Activated T-helper 17 cell treated with anti-CD3 and anti-CD28 coated beads, Interleukin-2, amount 50 U/mL, for 72 hours (primary cell): ENCODE measurements around the gene SNRPF. TPM values are rescaled to one million over a fixed set of nuclear protein-coding genes. Genes with fewer than 3 reads are reported as not detected.

ENCODE experiments used
- ATAC-seq: fragments of 150-1000 bp; cut with Tn5 transposase; replicated peaks from 2 replicates; pipeline ENCODE4 v1.10.0; 2021; ENCODE audit warnings: mild to moderate bottlenecking, moderate library complexity
- H3K27ac Mint-ChIP-seq: one replicate; pipeline ENCODE4 v1.8.0; 2022; ENCODE audit warnings: mixed read lengths
- H3K27me3 Mint-ChIP-seq: one replicate; pipeline ENCODE4 v1.8.0; 2022; ENCODE audit warnings: mixed read lengths
- H3K36me3 Mint-ChIP-seq: one replicate; pipeline ENCODE4 v1.8.0; 2022; ENCODE audit warnings: low read depth, mild to moderate bottlenecking, mixed read lengths
- H3K4me1 Mint-ChIP-seq: one replicate; pipeline ENCODE4 v1.8.0; 2022; ENCODE audit warnings: mixed read lengths
- H3K4me3 Mint-ChIP-seq: one replicate; pipeline ENCODE4 v1.8.0; 2022; ENCODE audit warnings: mild to moderate bottlenecking, mixed read lengths
- H3K9me3 Mint-ChIP-seq: one replicate; pipeline ENCODE4 v1.8.0; 2022; ENCODE audit warnings: mixed read lengths
- total RNA-seq, 2 donors: library from RNA; stranded (reverse); gene quantifications; one replicate each; pipeline ENCODE4 v1.2.3, GENCODE V29; 2022

The SNRPF gene
- total RNA-seq, 2 donors from 2014 or later: 35.0 to 52.3 TPM

GRCh38 chr12:95881331-95881955 lies 22.7 kb downstream of the SNRPF start:
- no peaks in the 10 kb centered on the region for H3K4me1 Mint-ChIP-seq
- no peak for ATAC-seq
- no peaks in the 10 kb centered on the region for H3K9me3 Mint-ChIP-seq
- H3K36me3 Mint-ChIP-seq: no peaks in the 10 kb centered on the region
- no peak overlapping the region for H3K27ac Mint-ChIP-seq
- H3K4me3 Mint-ChIP-seq: no peak overlapping the region
- no peaks in the 10 kb centered on the region for H3K27me3 Mint-ChIP-seq

GRCh38 chr12:95882080-95882479 lies 23.3 kb downstream of the SNRPF start:
- Mint-ChIP-seq H3K36me3 (no peaks in the 10 kb centered on the region), H3K9me3 (no peaks in the 10 kb centered on the region), H3K27ac (no peak overlapping the region), H3K4me3 (no peak overlapping the region), H3K4me1 (no peaks in the 10 kb centered on the region), H3K27me3 (no peaks in the 10 kb centered on the region)
- no peak for ATAC-seq

- Mint-ChIP-seq H3K4me3 (no peak overlapping the region), H3K27me3 (no peaks in the 10 kb centered on the region), H3K36me3 (no peaks in the 10 kb centered on the region), H3K4me1 (no peaks in the 10 kb centered on the region), H3K27ac (no peak overlapping the region), H3K9me3 (no peaks in the 10 kb centered on the region)
- no peak for ATAC-seq
Measured at GRCh38 chr12:95882873-95883272, 24.1 kb downstream of the SNRPF start.

- Mint-ChIP-seq H3K4me1 (no peaks in the 10 kb centered on the region), H3K27ac (no peak overlapping the region), H3K4me3 (no peak overlapping the region), H3K27me3 (no peaks in the 10 kb centered on the region), H3K9me3 (no peaks in the 10 kb centered on the region), H3K36me3 (no peaks in the 10 kb centered on the region)
- no peak for ATAC-seq
Measured at GRCh38 chr12:95884998-95885397, 26.2 kb downstream of the SNRPF start.

GRCh38 chr12:95887311-95887710 lies 28.6 kb downstream of the SNRPF start:
- H3K36me3 Mint-ChIP-seq: no peaks in the 10 kb centered on the region
- H3K4me3 Mint-ChIP-seq: no peak overlapping the region
- no peak overlapping the region for H3K27ac Mint-ChIP-seq
- H3K4me1 Mint-ChIP-seq: no peaks in the 10 kb centered on the region
- no peaks in the 10 kb centered on the region for H3K9me3 Mint-ChIP-seq
- ATAC-seq: no peak
- H3K27me3 Mint-ChIP-seq: no peaks in the 10 kb centered on the region

GRCh38 chr12:95890958-95891357 lies 32.2 kb downstream of the SNRPF start:
- peaks cover 5% of the 10 kb centered on the region for H3K27me3 Mint-ChIP-seq
- no peaks in the 10 kb centered on the region for H3K36me3 Mint-ChIP-seq
- ATAC-seq: no peak
- H3K27ac Mint-ChIP-seq: no peak overlapping the region
- no peaks in the 10 kb centered on the region for H3K9me3 Mint-ChIP-seq
- H3K4me1 Mint-ChIP-seq: no peaks in the 10 kb centered on the region
- H3K4me3 Mint-ChIP-seq: no peak overlapping the region

GRCh38 chr12:95896846-95897245 lies 38.1 kb downstream of the SNRPF start:
- H3K27me3 Mint-ChIP-seq: peaks cover 18% of the 10 kb centered on the region
- H3K36me3 Mint-ChIP-seq: no peaks in the 10 kb centered on the region
- no peak overlapping the region for H3K4me3 Mint-ChIP-seq
- no peaks in the 10 kb centered on the region for H3K4me1 Mint-ChIP-seq
- H3K27ac Mint-ChIP-seq: no peak overlapping the region
- no peak for ATAC-seq
- H3K9me3 Mint-ChIP-seq: no peaks in the 10 kb centered on the region

- Mint-ChIP-seq H3K36me3 (no peaks in the 10 kb centered on the region), H3K27ac (no peak overlapping the region), H3K4me1 (no peaks in the 10 kb centered on the region), H3K9me3 (peaks cover under 1% of the 10 kb centered on the region), H3K27me3 (peaks cover 18% of the 10 kb centered on the region), H3K4me3 (no peak overlapping the region)
- ATAC-seq: no peak
Measured at GRCh38 chr12:95898081-95898480, 39.3 kb downstream of the SNRPF start.

GRCh38 chr12:95908573-95908972 lies 49.8 kb downstream of the SNRPF start:
- Mint-ChIP-seq H3K9me3 (no peaks in the 10 kb centered on the region), H3K27me3 (peaks cover 10% of the 10 kb centered on the region), H3K36me3 (no peaks in the 10 kb centered on the region), H3K4me1 (no peaks in the 10 kb centered on the region), H3K27ac (no peak overlapping the region), H3K4me3 (no peak overlapping the region)
- ATAC-seq: no peak

- H3K4me1 Mint-ChIP-seq: no peaks in the 10 kb centered on the region
- peaks cover 7% of the 10 kb centered on the region for H3K27me3 Mint-ChIP-seq
- ATAC-seq: no peak
- no peak overlapping the region for H3K27ac Mint-ChIP-seq
- no peaks in the 10 kb centered on the region for H3K9me3 Mint-ChIP-seq
- no peaks in the 10 kb centered on the region for H3K36me3 Mint-ChIP-seq
- no peak overlapping the region for H3K4me3 Mint-ChIP-seq
Measured at GRCh38 chr12:95909871-95910270, 51.1 kb downstream of the SNRPF start.

Other genes with a start within 250 kb of the SNRPF start
- gene NTN4, start 68.2 kb upstream of the SNRPF start, total RNA-seq: under 1 TPM; 0.06 to 0.34 TPM
- under 1 TPM; 0.24 to 0.28 TPM for gene CCDC38, start 83.7 kb downstream of the SNRPF start, total RNA-seq
- gene AMDHD1, start 84.4 kb downstream of the SNRPF start, total RNA-seq: 1 to 10 TPM in 1 of 2 donors, under 1 TPM in 1; 0.80 to 1.4 TPM
- 1 to 10 TPM in 1 of 2 donors, under 1 TPM in 1; 0.53 to 2.2 TPM for gene HAL, start 137.4 kb downstream of the SNRPF start, total RNA-seq
- gene LTA4H, start 176.6 kb downstream of the SNRPF start, total RNA-seq: 100 to 1,000 TPM in 1 of 2 donors, 10 to 100 TPM in 1; 95.4 to 127 TPM